ENCODE data around the gene PADI1.
A peak's percentile ranks its signal among the peaks of the same experiment; 100 is the strongest.
"Not testable (repeated sequence)": the region's sequence is repeated elsewhere in the genome, so short reads cannot be mapped to it uniquely, and the experiment has no call there.

PADI1 gene

DNA sequence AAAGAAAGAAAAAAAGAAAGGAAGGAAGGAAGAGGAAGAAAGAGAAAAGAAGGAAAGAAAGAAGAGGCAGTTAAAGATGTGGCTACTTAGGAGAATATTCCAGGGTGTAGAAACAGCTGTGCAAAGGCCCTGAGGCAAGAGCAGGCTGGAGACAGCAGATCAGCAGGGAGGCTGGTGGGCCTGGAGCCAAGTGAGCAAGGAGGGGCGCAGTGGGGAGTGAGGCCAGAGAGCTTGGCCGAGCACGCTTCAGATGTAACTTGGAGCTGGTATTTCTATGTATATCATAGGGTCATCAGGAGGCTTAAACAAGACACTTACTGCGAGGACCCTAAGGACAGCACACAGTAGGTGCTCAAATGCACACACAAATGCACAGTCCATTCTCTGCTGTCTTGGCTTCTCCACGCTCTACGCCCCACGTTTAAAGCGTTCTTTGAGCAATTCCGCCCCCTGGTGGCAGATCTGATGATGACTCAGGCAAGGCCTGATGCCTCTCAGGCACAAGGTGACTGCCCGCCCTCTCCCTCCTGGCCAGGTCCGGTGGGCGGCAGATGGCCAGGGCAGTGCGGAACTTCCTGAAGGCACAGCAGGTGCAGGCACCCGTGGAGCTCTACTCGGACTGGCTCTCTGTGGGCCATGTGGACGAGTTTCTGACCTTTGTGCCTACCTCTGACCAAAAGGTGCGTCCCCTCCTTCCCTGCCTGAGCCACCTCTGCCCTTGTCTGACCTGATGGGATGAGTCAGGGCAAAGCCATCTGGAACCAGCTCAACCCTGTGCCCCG lies 32.0 kb downstream of the PADI1 start:
- Histone ChIP-seq H2AFZ (ENCODE audit: low read depth, low read length, severe bottlenecking) (no peak overlapping the region), H3K9ac (ENCODE audit: low read length) (no peak overlapping the region), H3K27me3 (ENCODE audit: low read length) (no peaks in the 10 kb centered on the region), H3K9me2 (replicated peaks; ENCODE audit: insufficient read depth, low read length) (no peaks in the 10 kb centered on the region), H3F3A (ENCODE audit: insufficient read depth) (no peaks in the 10 kb centered on the region), H3K9me3 (ENCODE audit: insufficient read depth, low read length) (no peaks in the 10 kb centered on the region), H3K27ac (ENCODE audit: low read depth, low read length) (no peak overlapping the region), H3K36me3 (ENCODE audit: low read length) (no peaks in the 10 kb centered on the region), H3K79me2 (ENCODE audit: insufficient read depth, low read length) (no peaks in the 10 kb centered on the region), H3K4me2 (ENCODE audit: low read depth, low read length, poor library complexity, severe bottlenecking) (no peak overlapping the region), H3K4me3 (ENCODE audit: insufficient read depth, low read length, poor library complexity, severe bottlenecking) (no peak overlapping the region), H4K20me1 (ENCODE audit: low read depth, low read length) (no peaks in the 10 kb centered on the region)
- TF ChIP-seq, protein P1, sequence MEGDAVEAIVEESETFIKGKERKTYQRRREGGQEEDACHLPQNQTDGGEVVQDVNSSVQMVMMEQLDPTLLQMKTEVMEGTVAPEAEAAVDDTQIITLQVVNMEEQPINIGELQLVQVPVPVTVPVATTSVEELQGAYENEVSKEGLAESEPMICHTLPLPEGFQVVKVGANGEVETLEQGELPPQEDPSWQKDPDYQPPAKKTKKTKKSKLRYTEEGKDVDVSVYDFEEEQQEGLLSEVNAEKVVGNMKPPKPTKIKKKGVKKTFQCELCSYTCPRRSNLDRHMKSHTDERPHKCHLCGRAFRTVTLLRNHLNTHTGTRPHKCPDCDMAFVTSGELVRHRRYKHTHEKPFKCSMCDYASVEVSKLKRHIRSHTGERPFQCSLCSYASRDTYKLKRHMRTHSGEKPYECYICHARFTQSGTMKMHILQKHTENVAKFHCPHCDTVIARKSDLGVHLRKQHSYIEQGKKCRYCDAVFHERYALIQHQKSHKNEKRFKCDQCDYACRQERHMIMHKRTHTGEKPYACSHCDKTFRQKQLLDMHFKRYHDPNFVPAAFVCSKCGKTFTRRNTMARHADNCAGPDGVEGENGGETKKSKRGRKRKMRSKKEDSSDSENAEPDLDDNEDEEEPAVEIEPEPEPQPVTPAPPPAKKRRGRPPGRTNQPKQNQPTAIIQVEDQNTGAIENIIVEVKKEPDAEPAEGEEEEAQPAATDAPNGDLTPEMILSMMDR (IDR thresholded peaks at IDR 0.05; ENCODE audit: insufficient read depth, low read length, poor library complexity, severe bottlenecking): peak; percentile 60
- no peak for TF ChIP-seq EZH2phosphoT487 (conservative IDR thresholded peaks at IDR 0.05; ENCODE audit: low read length)

GRCh38 chr1:17237561-17237903 lies 32.6 kb downstream of the PADI1 start:
- Histone ChIP-seq H2AFZ (ENCODE audit: low read depth, low read length, severe bottlenecking) (no peak overlapping the region), H3K36me3 (ENCODE audit: low read length) (no peaks in the 10 kb centered on the region), H3K27ac (ENCODE audit: low read depth, low read length) (no peak overlapping the region), H3K9ac (ENCODE audit: low read length) (no peak overlapping the region), H4K20me1 (ENCODE audit: low read depth, low read length) (no peaks in the 10 kb centered on the region), H3K9me2 (replicated peaks; ENCODE audit: insufficient read depth, low read length) (no peaks in the 10 kb centered on the region), H3K27me3 (ENCODE audit: low read length) (no peaks in the 10 kb centered on the region), H3F3A (ENCODE audit: insufficient read depth) (no peaks in the 10 kb centered on the region), H3K4me3 (ENCODE audit: insufficient read depth, low read length, poor library complexity, severe bottlenecking) (no peak overlapping the region), H3K9me3 (ENCODE audit: insufficient read depth, low read length) (no peaks in the 10 kb centered on the region), H3K4me2 (ENCODE audit: low read depth, low read length, poor library complexity, severe bottlenecking) (no peak overlapping the region), H3K79me2 (ENCODE audit: insufficient read depth, low read length) (no peaks in the 10 kb centered on the region)
- TF ChIP-seq EZH2phosphoT487 (conservative IDR thresholded peaks at IDR 0.05; ENCODE audit: low read length): no peak
- TF ChIP-seq, protein P1 (IDR thresholded peaks at IDR 0.05; ENCODE audit: insufficient read depth, low read length, poor library complexity, severe bottlenecking): no peak

GRCh38 chr1:17239420-17239819 lies 34.5 kb downstream of the PADI1 start:
- Histone ChIP-seq H3K4me2 (ENCODE audit: low read depth, low read length, poor library complexity, severe bottlenecking) (no peak overlapping the region), H4K20me1 (ENCODE audit: low read depth, low read length) (no peaks in the 10 kb centered on the region), H3K79me2 (ENCODE audit: insufficient read depth, low read length) (no peaks in the 10 kb centered on the region), H3K36me3 (ENCODE audit: low read length) (no peaks in the 10 kb centered on the region), H3K9me2 (replicated peaks; ENCODE audit: insufficient read depth, low read length) (no peaks in the 10 kb centered on the region), H2AFZ (ENCODE audit: low read depth, low read length, severe bottlenecking) (no peak overlapping the region), H3F3A (ENCODE audit: insufficient read depth) (no peaks in the 10 kb centered on the region), H3K4me3 (ENCODE audit: insufficient read depth, low read length, poor library complexity, severe bottlenecking) (no peak overlapping the region), H3K27ac (ENCODE audit: low read depth, low read length) (no peak overlapping the region), H3K9ac (ENCODE audit: low read length) (no peak overlapping the region), H3K9me3 (ENCODE audit: insufficient read depth, low read length) (no peaks in the 10 kb centered on the region), H3K27me3 (ENCODE audit: low read length) (no peaks in the 10 kb centered on the region)
- TF ChIP-seq, protein P1 (IDR thresholded peaks at IDR 0.05; ENCODE audit: insufficient read depth, low read length, poor library complexity, severe bottlenecking): no peak
- TF ChIP-seq EZH2phosphoT487 (conservative IDR thresholded peaks at IDR 0.05; ENCODE audit: low read length): no peak

- H2AFZ ChIP-seq (ENCODE audit: low read depth, low read length, severe bottlenecking); H3K27me3 ChIP-seq (ENCODE audit: low read length); H3K4me3 ChIP-seq (ENCODE audit: insufficient read depth, low read length, poor library complexity, severe bottlenecking); H3K9me2 ChIP-seq (replicated peaks; ENCODE audit: insufficient read depth, low read length); H3K4me2 ChIP-seq (ENCODE audit: low read depth, low read length, poor library complexity, severe bottlenecking); H3K36me3 ChIP-seq (ENCODE audit: low read length); H4K20me1 ChIP-seq (ENCODE audit: low read depth, low read length); H3K27ac ChIP-seq (ENCODE audit: low read depth, low read length); H3K9ac ChIP-seq (ENCODE audit: low read length); H3K9me3 ChIP-seq (ENCODE audit: insufficient read depth, low read length); H3F3A ChIP-seq (ENCODE audit: insufficient read depth); H3K79me2 ChIP-seq (ENCODE audit: insufficient read depth, low read length): not testable (repeated sequence)
Observed at GRCh38 chr1:17241011-17241779, 36.3 kb downstream of the PADI1 start.

GRCh38 chr1:17241780-17242074 lies 36.8 kb downstream of the PADI1 start:
- not testable (repeated sequence) for H2AFZ ChIP-seq (ENCODE audit: low read depth, low read length, severe bottlenecking); H3K4me3 ChIP-seq (ENCODE audit: insufficient read depth, low read length, poor library complexity, severe bottlenecking); H3K27me3 ChIP-seq (ENCODE audit: low read length); H3K27ac ChIP-seq (ENCODE audit: low read depth, low read length); H3F3A ChIP-seq (ENCODE audit: insufficient read depth); H3K36me3 ChIP-seq (ENCODE audit: low read length); H4K20me1 ChIP-seq (ENCODE audit: low read depth, low read length); H3K9me3 ChIP-seq (ENCODE audit: insufficient read depth, low read length); H3K9ac ChIP-seq (ENCODE audit: low read length); H3K9me2 ChIP-seq (replicated peaks; ENCODE audit: insufficient read depth, low read length); H3K79me2 ChIP-seq (ENCODE audit: insufficient read depth, low read length); H3K4me2 ChIP-seq (ENCODE audit: low read depth, low read length, poor library complexity, severe bottlenecking)

All from SU-DHL-6 (cell line).